HepG2 (cell line): ENCODE data around the gene MLYCD.

Source experiments
- EP300 ChIP-seq, 3 experiments: sonication (generic) in 1 of 3; formaldehyde crosslinking in 1 of 3; IDR thresholded peaks; 2 replicates each; pipeline versions ENCODE4 v1.5.1 to v1.6.1; 2011 to 2020; ENCODE audit warnings: low read depth in 2 of 3, low read length in 2 of 3, borderline replicate concordance in 1 of 3, improper control_type of control experiment in 1 of 3, mild to moderate bottlenecking in 1 of 3, missing genetic modification reagents in 1 of 3, moderate library complexity in 1 of 3
- EZH2 ChIP-seq: conservative IDR thresholded peaks from 2 replicates; pipeline ENCODE4 v1.6.1; 2012; ENCODE audit warnings: mild to moderate bottlenecking, low read depth, low read length, moderate library complexity
- MYNN ChIP-seq: sonication (generic); formaldehyde crosslinking; IDR thresholded peaks from 2 replicates; pipeline ENCODE4 v1.4.0; 2020; ENCODE audit warnings: mild to moderate bottlenecking, low read depth, missing genetic modification reagents
- ZNF672 ChIP-seq: sonication (generic); formaldehyde crosslinking; IDR thresholded peaks from 2 replicates; pipeline ENCODE4 v1.8.1; 2022; ENCODE audit warnings: missing genetic modification reagents

DNA sequence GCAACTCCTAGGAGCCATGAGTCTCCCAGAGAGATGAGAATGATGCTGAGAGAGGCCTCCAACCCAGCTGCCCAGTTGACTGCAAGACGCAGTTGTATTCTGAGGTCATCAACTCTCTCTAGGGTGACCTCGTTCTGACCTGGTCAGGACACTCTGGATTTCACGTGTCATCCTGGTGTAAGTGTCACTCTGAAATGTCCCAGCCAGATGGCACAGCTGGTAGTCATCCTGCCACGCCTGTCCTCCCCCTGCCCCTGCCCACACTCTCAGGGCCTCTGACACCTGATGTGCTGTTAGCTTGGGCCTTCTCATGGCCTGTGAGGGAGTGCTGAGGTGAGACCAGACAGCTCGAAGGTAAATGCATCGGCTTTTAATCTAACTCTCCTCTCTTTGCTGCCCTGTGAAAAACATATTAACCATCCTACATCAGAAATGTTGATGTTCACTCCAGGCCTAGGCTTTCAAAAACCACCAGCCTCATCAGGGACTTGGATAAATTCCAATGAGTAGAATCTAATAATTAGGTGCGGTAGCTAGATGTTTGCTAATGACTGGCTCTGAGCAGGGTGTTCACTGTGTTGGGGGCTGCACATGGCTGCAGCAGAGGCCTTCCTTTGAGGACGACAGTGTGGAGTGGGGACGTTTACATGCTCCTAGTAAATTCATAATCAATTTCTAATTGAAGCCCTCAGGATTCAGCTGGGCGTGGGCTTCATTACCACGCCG, 13.8 kb downstream of the MLYCD start:
- TF ChIP-seq MYNN (CRISPR knock-in tag) (no peak), EZH2 (no peak), ZNF672 (CRISPR knock-in tag) (no peak), EP300 (IDR thresholded peaks at IDR 0.05; ENCODE audit: low read depth in 2 of 2, low read length in 2 of 2) (no peak), EP300 (CRISPR knock-in tag; IDR thresholded peaks at IDR 0.05; ENCODE audit: borderline replicate concordance) (no peak)
